A549 (cell line): ENCODE results near the gene MYBPC1. TPM values are rescaled to one million over a fixed set of nuclear protein-coding genes. Genes with fewer than 3 reads are reported as not detected.

Experiments used
- ATAC-seq, 2 experiments: fragments of 200-7000 bp in 1 of 2; fragments of >200 bp in 1 of 2; cut with Nextera tagmentation in 1 of 2; cut with Tn5 transposase in 1 of 2; 3 replicates each; pipeline versions ENCODE4 v1.8.0 to v1.9.1; 2018 to 2020; ENCODE audit warnings: mild to moderate bottlenecking in 1 of 2, moderate library complexity in 1 of 2
- CTCF ChIA-PET: fragments of 300-600 bp; sonication (Branson Sonifier 250); formaldehyde crosslinking; extraction: SDS; loops from one replicate; lab custom pipeline; 2021; ENCODE audit warnings: antibody characterized with exemption, inconsistent platforms; lab: Yijun Ruan, JAX
- POLR2A ChIA-PET: fragments of 350-600 bp; formaldehyde crosslinking; extraction: SDS; loops from one replicate; lab custom pipeline; 2021; ENCODE audit warnings: antibody characterized with exemption, inconsistent platforms; lab: Yijun Ruan, JAX
- DNase-seq, 2 experiments: peaks; one replicate each; pipeline versions ENCODE4 v3.0.0 to v3.0.0-alpha.2; 2011 to 2016; ENCODE audit warnings: low read depth in 1 of 2, low spot score in 1 of 2
- FAIRE-seq: peaks from 2 replicates; lab custom pipeline; 2011; peaks lifted over from hg19 to GRCh38; lab: Jason Lieb, UNC
- H3K27ac ChIP-seq, 2 experiments: fragments of >200 bp; sonication (Bioruptor Twin); formaldehyde crosslinking; 3 replicates each; pipeline ENCODE4 v1.5.1; 2016 to 2017
- H3K4me1 ChIP-seq: fragments of >200 bp; sonication (Bioruptor Twin); formaldehyde crosslinking; 3 replicates; pipeline ENCODE4 v1.6.1; 2016
- H3K4me2 ChIP-seq: fragments of >200 bp; sonication (Bioruptor Twin); formaldehyde crosslinking; 3 replicates; pipeline ENCODE4 v1.6.1; 2016
- H3K4me3 ChIP-seq: fragments of >200 bp; sonication (Bioruptor Twin); formaldehyde crosslinking; 3 replicates; pipeline ENCODE4 v1.5.1; 2016
- H3K9me3 ChIP-seq: fragments of >200 bp; sonication (Bioruptor Twin); formaldehyde crosslinking; 3 replicates; pipeline ENCODE4 v1.6.1; 2016
- ATOH8 ChIP-seq: fragments of 250-450 bp; sonication (Bioruptor Pico); IDR thresholded peaks from 2 replicates; pipeline ENCODE4 v1.5.0; 2020; ENCODE audit warnings: low read depth, mild to moderate bottlenecking, moderate library complexity
- CBX8 ChIP-seq: fragments of 200-600 bp; sonication (generic); IDR thresholded peaks from 2 replicates; pipeline ENCODE4 v1.6.1; 2016
- CHD2 ChIP-seq: fragments of 150-350 bp; IDR thresholded peaks from 2 replicates; pipeline ENCODE4 v1.6.1; 2014; ENCODE audit warnings: low read length; ENCODE audit not compliant: partially characterized antibody
- E2F6 ChIP-seq: IDR thresholded peaks from 2 replicates; pipeline ENCODE4 v1.6.1; 2012; ENCODE audit warnings: low read depth, borderline replicate concordance
- EHF ChIP-seq: fragments of 250-450 bp; sonication (Bioruptor Pico); IDR thresholded peaks from 2 replicates; pipeline ENCODE4 v1.5.0; 2020; ENCODE audit warnings: mild to moderate bottlenecking
- ELK1 ChIP-seq: fragments of 150-350 bp; IDR thresholded peaks from 2 replicates; pipeline ENCODE4 v1.6.1; 2014; ENCODE audit warnings: low read depth, mild to moderate bottlenecking, low read length
- FOSB ChIP-seq: fragments of 250-450 bp; sonication (Bioruptor Pico); IDR thresholded peaks from 2 replicates; pipeline ENCODE4 v1.5.0; 2020; ENCODE audit warnings: mild to moderate bottlenecking, moderate library complexity
- FOXS1 ChIP-seq: fragments of 250-450 bp; sonication (Bioruptor Pico); IDR thresholded peaks from 2 replicates; pipeline ENCODE4 v1.5.0; 2020; ENCODE audit warnings: mild to moderate bottlenecking, moderate library complexity
- HES2 ChIP-seq: fragments of >200 bp; sonication (Bioruptor Twin); formaldehyde crosslinking; IDR thresholded peaks from 2 replicates; pipeline ENCODE4 v1.6.1; 2016
- HMGXB4 ChIP-seq: fragments of 250-450 bp; sonication (Bioruptor Pico); IDR thresholded peaks from 2 replicates; pipeline ENCODE4 v1.5.0; 2021; ENCODE audit warnings: mild to moderate bottlenecking, moderate library complexity, borderline replicate concordance
- JUN ChIP-seq, 2 experiments: fragments of >200 bp; sonication (Bioruptor Twin); formaldehyde crosslinking; IDR thresholded peaks; 2 replicates in 1 of 2; 3 replicates in 1 of 2; pipeline ENCODE4 v1.6.1; 2016 to 2017
- KDM1A ChIP-seq: fragments of 200-600 bp; sonication (generic); IDR thresholded peaks from 2 replicates; pipeline ENCODE4 v1.6.1; 2016; ENCODE audit warnings: low read depth, mild to moderate bottlenecking
- KDM5A ChIP-seq: fragments of 200-600 bp; sonication (generic); IDR thresholded peaks from 2 replicates; pipeline ENCODE4 v1.6.1; 2016; ENCODE audit warnings: antibody characterized with exemption, mild to moderate bottlenecking
- MAX ChIP-seq: IDR thresholded peaks from 2 replicates; pipeline ENCODE4 v1.6.1; 2012
- RAD21 ChIP-seq, 2 experiments: fragments of >200 bp in 1 of 2; sonication (Bioruptor Twin) in 1 of 2; formaldehyde crosslinking in 1 of 2; IDR thresholded peaks in 1 of 2; conservative IDR thresholded peaks in 1 of 2; 2 replicates in 1 of 2; 3 replicates in 1 of 2; pipeline ENCODE4 v1.6.1; 2012 to 2018; ENCODE audit warnings: inconsistent platforms in 1 of 2
- RARB ChIP-seq: fragments of 250-450 bp; sonication (Bioruptor Pico); IDR thresholded peaks from 2 replicates; pipeline ENCODE4 v1.8.0; 2021; ENCODE audit warnings: mild to moderate bottlenecking, moderate library complexity
- RCOR1 ChIP-seq: fragments of 150-350 bp; IDR thresholded peaks from 2 replicates; pipeline ENCODE4 v1.6.1; 2014; ENCODE audit warnings: antibody characterized with exemption, low read length, low read depth
- SMC3 ChIP-seq: fragments of >200 bp; sonication (Bioruptor Twin); formaldehyde crosslinking; IDR thresholded peaks from 3 replicates; pipeline ENCODE4 v1.6.1; 2018; ENCODE audit warnings: inconsistent platforms
- USF2 ChIP-seq: fragments of 450-650 bp; IDR thresholded peaks from 2 replicates; pipeline ENCODE4 v1.6.1; 2014; ENCODE audit warnings: antibody characterized with exemption
- ZC3H11A ChIP-seq: fragments of 450-650 bp; IDR thresholded peaks from 2 replicates; pipeline ENCODE4 v1.6.1; 2014; ENCODE audit warnings: antibody characterized with exemption, mild to moderate bottlenecking
- ZFP36 ChIP-seq: fragments of 450-650 bp; IDR thresholded peaks from 2 replicates; pipeline ENCODE4 v1.6.1; 2014; ENCODE audit warnings: borderline replicate concordance; ENCODE audit not compliant: partially characterized antibody
- WGBS: methylation state at CpG from one replicate; pipeline ENCODE4 v1.1.6; 2017; ENCODE audit errors: missing lambda C conversion rate; 5-methylcytosine and 5-hydroxymethylcytosine counted together
- polyA plus RNA-seq, 4 experiments: library from polyadenylated mRNA; depleted of rRNA in 3 of 4; stranded (reverse); fragments of >200 nt; fragmentation: RNase III in 1 of 4; extraction: RNeasy Plus Mini Kit Qiagen cat#74134 plus additional on column Dnase treatment in 1 of 4; gene quantifications; 2 replicates in 3 of 4; 3 replicates in 1 of 4; pipeline ENCODE4 v1.2.3, GENCODE V29; 2011 to 2017

Gene MYBPC1
- polyA plus RNA-seq, 2 of the 4 experiments (the other 2 are of a cell fraction): not detected

- TF ChIP-seq RCOR1: no peak
- no peak for TF ChIP-seq ZFP36
- no peak for TF ChIP-seq FOXS1 (CRISPR knock-in tag)
- TF ChIP-seq KDM1A: no peak
- no peak for TF ChIP-seq KDM5A
- no peak for TF ChIP-seq MAX
- TF ChIP-seq ELK1: no peak
Measured at GRCh38 chr12:101653030-101653429, 58.3 kb downstream of the MYBPC1 start (continued).

- Histone ChIP-seq H3K4me3 (no peak overlapping the region), H3K27ac (no peak overlapping the region), H3K4me1 (no peaks in the 10 kb centered on the region), H3K9me3 (no peaks in the 10 kb centered on the region), H3K4me2 (no peak overlapping the region)
- FAIRE-seq: no peak
- ATAC-seq: no peak
- no peak for DNase-seq
- CTCF ChIA-PET: no interaction called here
- WGBS: 11% methylated on average over 3 of the region's 3 CpGs
- POLR2A ChIA-PET: no interaction called here
- no peak for TF ChIP-seq RAD21 (conservative IDR thresholded peaks at IDR 0.05 in 1 of 2, IDR thresholded peaks at IDR 0.05 in 1 of 2)
- TF ChIP-seq, all 56 proteins: peak for 0
Measured at GRCh38 chr12:101653503-101653902, 58.7 kb downstream of the MYBPC1 start.

- CTCF ChIA-PET: interaction anchor here (1.2 kb wide), 1 partner anchor 119 kb away, joined by 4 read pairs; no protein-coding TSS in a partner anchor
- no peak; a peak in 1 of 6 replicates for ATAC-seq
- H3K27ac ChIP-seq: no peak overlapping the region
- WGBS: 72% methylated on average over 1 of the region's 1 CpG
- POLR2A ChIA-PET: no interaction called here
- no peak for DNase-seq
- TF ChIP-seq CBX8 (no peak), EHF (CRISPR knock-in tag) (no peak), E2F6 (no peak), ZFP36 (no peak), FOSB (no peak), JUN (IDR thresholded peaks at IDR 0.05) (no peak), HES2 (no peak), ZC3H11A (no peak), USF2 (no peak), FOXS1 (CRISPR knock-in tag) (no peak), SMC3 (no peak), RARB (CRISPR knock-in tag) (no peak), KDM5A (no peak), ATOH8 (CRISPR knock-in tag) (no peak), CHD2 (no peak), HMGXB4 (CRISPR knock-in tag) (no peak), ELK1 (no peak)
- no peak overlapping the region for H3K4me3 ChIP-seq
- H3K4me1 ChIP-seq: no peaks in the 10 kb centered on the region
- no peaks in the 10 kb centered on the region for H3K9me3 ChIP-seq
- no peak overlapping the region for H3K4me2 ChIP-seq
- FAIRE-seq: no peak
Measured at GRCh38 chr12:101654442-101654841, 59.7 kb downstream of the MYBPC1 start.
